ENCODE data around the gene PSME1.

DNA sequence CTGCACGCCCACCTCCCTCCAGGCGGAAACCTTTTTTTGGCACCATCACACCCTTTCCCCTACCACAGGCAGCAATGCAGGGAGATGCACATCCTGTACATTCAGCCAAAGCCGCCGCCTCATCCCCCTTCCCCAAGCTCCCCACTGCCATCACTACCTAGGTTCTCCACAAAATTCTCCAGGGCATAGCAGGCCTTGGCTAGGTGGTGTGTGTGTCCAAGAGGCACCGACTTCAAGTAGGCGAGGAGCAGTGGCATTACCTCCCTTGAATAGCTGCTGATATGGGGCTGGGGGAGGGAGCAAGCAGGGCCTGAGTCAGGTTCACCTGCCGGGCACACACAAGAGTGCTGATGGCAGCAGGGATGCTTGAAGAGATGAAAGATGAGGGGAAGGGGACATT lies 49.0 kb downstream of the PSME1 start:
- TF ChIP-seq EZH2 (IDR thresholded peaks at IDR 0.05) (no peak), POLR2AphosphoS5 (IDR thresholded peaks at IDR 0.05; ENCODE audit: borderline replicate concordance, low read depth, low read length) (no peak)

All from SK-N-MC (cell line).